CD14-positive monocyte (primary cell): ENCODE results near the gene FOLR1. TPM values are rescaled to one million over a fixed set of nuclear protein-coding genes. Genes with fewer than 3 reads are reported as not detected.
"Not testable (repeated sequence)": the region's sequence is repeated elsewhere in the genome, so short reads cannot be mapped to it uniquely, and the experiment has no call there.

Experiments used
- DNase-seq, 3 donors: peaks; one replicate each; pipeline ENCODE4 v3.0.0-alpha.2; 2011 to 2022
- H2AFZ ChIP-seq: 2 replicates; pipeline ENCODE4 v1.6.0; 2012; ENCODE audit warnings: mild to moderate bottlenecking, low read depth, low read length, inconsistent platforms; ENCODE audit not compliant: insufficient read depth, poor library complexity, severe bottlenecking
- H3K27ac ChIP-seq, 2 donors: 1 replicate in 1 of 2; 2 replicates in 1 of 2; pipeline ENCODE4 v1.5.1; 2012 to 2013; ENCODE audit warnings: low read length in 2 of 2, control low read depth in 1 of 2, inconsistent platforms in 1 of 2, low read depth in 1 of 2, mild to moderate bottlenecking in 1 of 2
- H3K27me3 ChIP-seq, 2 donors: one replicate each; pipeline versions ENCODE4 v1.6.0 to v1.6.1; 2011 to 2013; ENCODE audit warnings: low read length in 2 of 2; ENCODE audit not compliant: control insufficient read depth in 2 of 2, insufficient read depth in 2 of 2
- H3K36me3 ChIP-seq, 2 donors: replicated peaks in 1 of 2; 1 replicate in 1 of 2; 2 replicates in 1 of 2; pipeline versions ENCODE4 v1.5.1 to v1.6.1; 2012 to 2013; ENCODE audit warnings: low read length in 2 of 2, control low read depth in 1 of 2, inconsistent platforms in 1 of 2, mild to moderate bottlenecking in 1 of 2; ENCODE audit not compliant: insufficient read depth in 2 of 2, control insufficient read depth in 1 of 2
- H3K4me1 ChIP-seq, 2 donors: 1 replicate in 1 of 2; 2 replicates in 1 of 2; pipeline versions ENCODE4 v1.5.1 to v1.6.1; 2012 to 2013; ENCODE audit warnings: low read length in 2 of 2, control low read depth in 1 of 2, inconsistent platforms in 1 of 2, mild to moderate bottlenecking in 1 of 2, moderate library complexity in 1 of 2; ENCODE audit not compliant: insufficient read depth in 2 of 2, control insufficient read depth in 1 of 2
- H3K4me2 ChIP-seq: replicated peaks from 2 replicates; pipeline ENCODE3; 2012; ENCODE audit warnings: low read length, moderate library complexity, mild to moderate bottlenecking; ENCODE audit not compliant: poor library complexity, severe bottlenecking; ENCODE audit errors: extremely low read depth
- H3K4me3 ChIP-seq, 3 experiments: fragments of 200-600 bp in 1 of 3; sonication (generic) in 1 of 3; replicated peaks in 1 of 3; 1 replicate in 2 of 3; 2 replicates in 1 of 3; pipeline ENCODE4 v1.5.1; 2011 to 2013; ENCODE audit warnings: low read length in 3 of 3, mild to moderate bottlenecking in 3 of 3, control low read depth in 2 of 3, low read depth in 2 of 3, inconsistent platforms in 1 of 3, moderate library complexity in 1 of 3
- H3K79me2 ChIP-seq: 2 replicates; pipeline ENCODE4 v1.6.0; 2012; ENCODE audit warnings: mild to moderate bottlenecking, control low read depth, inconsistent platforms, low read length, moderate library complexity; ENCODE audit not compliant: insufficient read depth
- H3K9ac ChIP-seq: 2 replicates; pipeline ENCODE4 v1.6.0; 2017; ENCODE audit warnings: low read length, mild to moderate bottlenecking; ENCODE audit not compliant: insufficient read depth, poor library complexity, severe bottlenecking
- H3K9me3 ChIP-seq, 2 donors: replicated peaks in 1 of 2; 1 replicate in 1 of 2; 2 replicates in 1 of 2; pipeline versions ENCODE4 v1.5.1 to v1.6.1; 2012 to 2013; ENCODE audit warnings: low read length in 2 of 2, control low read depth in 1 of 2; ENCODE audit not compliant: control insufficient read depth in 1 of 2, insufficient read depth in 1 of 2
- H4K20me1 ChIP-seq: 2 replicates; pipeline ENCODE4 v1.6.0; 2012; ENCODE audit warnings: mild to moderate bottlenecking, low read length, control low read depth, moderate library complexity; ENCODE audit not compliant: insufficient read depth
- H3K27ac Mint-ChIP-seq, 7 donors: one replicate each; pipeline ENCODE4 v1.8.0; 2020; ENCODE audit warnings: mild to moderate bottlenecking in 7 of 7, mixed read lengths in 7 of 7, moderate library complexity in 6 of 7, inconsistent platforms in 2 of 7
- H3K27me3 Mint-ChIP-seq, 3 donors: one replicate each; pipeline ENCODE4 v1.8.0; 2021 to 2022; ENCODE audit warnings: low read depth in 3 of 3, mild to moderate bottlenecking in 3 of 3, mixed read lengths in 3 of 3, moderate library complexity in 3 of 3, inconsistent platforms in 1 of 3
- H3K36me3 Mint-ChIP-seq, 2 donors: one replicate each; pipeline ENCODE4 v1.8.0; 2020; ENCODE audit warnings: mixed read lengths in 2 of 2, inconsistent platforms in 1 of 2, mild to moderate bottlenecking in 1 of 2
- H3K4me1 Mint-ChIP-seq: one replicate; pipeline ENCODE4 v1.8.0; 2020; ENCODE audit warnings: mild to moderate bottlenecking, mixed read lengths
- H3K4me3 Mint-ChIP-seq, 2 donors: one replicate each; pipeline ENCODE4 v1.8.0; 2020; ENCODE audit warnings: mild to moderate bottlenecking in 2 of 2, mixed read lengths in 2 of 2, moderate library complexity in 1 of 2
- H3K9me3 Mint-ChIP-seq, 7 donors: one replicate each; pipeline ENCODE4 v1.8.0; 2020 to 2022; ENCODE audit warnings: mixed read lengths in 7 of 7, mild to moderate bottlenecking in 6 of 7, moderate library complexity in 6 of 7, inconsistent platforms in 2 of 7
- CTCF ChIP-seq: fragments of 200-600 bp; IDR thresholded peaks from one replicate; pipeline ENCODE4 v1.8.0; 2022; ENCODE audit warnings: antibody characterized with exemption, mild to moderate bottlenecking
- WGBS: methylation state at CpG from one replicate; pipeline ENCODE4 v1.1.5; 2013; ENCODE audit warnings: missing lambda C conversion rate; ENCODE audit not compliant: insufficient coverage; 5-methylcytosine and 5-hydroxymethylcytosine counted together
- intact Hi-C, 2 donors: fragments of 100-400 bp; cut with micrococcal nuclease; formaldehyde crosslinking; loops; one replicate each; pipeline versions ENCODE4 v1.15.0 to v1.15.1; 2023
- polyA minus RNA-seq: library from RNA; depleted of rRNA, polyadenylated mRNA; stranded (reverse); fragments of >200 nt; gene quantifications from 2 replicates; pipeline ENCODE4 v1.2.3, GENCODE V29; 2012
- polyA plus RNA-seq, 3 donors: library from polyadenylated mRNA; depleted of rRNA in 1 of 3; unstranded in 2 of 3; stranded (reverse) in 1 of 3; fragments of 300-500 nt in 2 of 3; fragments of >200 nt in 1 of 3; fragmentation: Illumina TruSeq in 2 of 3; gene quantifications; 1 replicate in 2 of 3; 2 replicates in 1 of 3; pipeline ENCODE4 v1.2.3, GENCODE V29; 2012 to 2021
- total RNA-seq, 12 experiments: library from RNA in 1 of 12; stranded (reverse) in 1 of 12; fragments of 120-200 nt in 1 of 12; gene quantifications; one replicate each; pipeline ENCODE4 v1.2.4 and lab custom pipeline; 2013 to 2026; ENCODE audit warnings: mixed read lengths in 6 of 12, inconsistent platforms in 1 of 12

Gene FOLR1
- total RNA-seq (2013) = not detected
- polyA plus RNA-seq (not detected), polyA minus RNA-seq (not detected in 2 replicates), total RNA-seq (lab: John Stamatoyannopoulos, UW) (0 to 0.45 (median 0) reads per million in 11 experiments)

GRCh38 chr11:72191961-72192381 lies at the start of gene FOLR1:
TSS of gene FOLR1 (plus strand) at chr11:72192140. CDS start at chr11:72192174, 34 bp downstream.
- DNase-seq = no peak
- H2AFZ ChIP-seq = no peak within 1 kb of the TSS
- no peaks in the 10 kb centered on the region for H3K36me3 ChIP-seq
- no peak within 1 kb of the TSS for H3K9ac ChIP-seq
- no peaks in the 10 kb centered on the region for H3K4me1 ChIP-seq
- H3K4me1 Mint-ChIP-seq = no peaks in the 10 kb centered on the region
- H3K27ac Mint-ChIP-seq = no peak within 1 kb of the TSS
- H3K27me3 ChIP-seq = no peaks in the 10 kb centered on the region
- H3K4me3 ChIP-seq = no peak within 1 kb of the TSS
- no peaks in the 10 kb centered on the region for H3K9me3 ChIP-seq
- peaks cover 0 to 2% (median 0%) of the 10 kb centered on the region in 7 donors for H3K9me3 Mint-ChIP-seq
- no peaks in the 10 kb centered on the region for H3K36me3 Mint-ChIP-seq
- no peak within 1 kb of the TSS for H3K4me3 Mint-ChIP-seq
- H3K79me2 ChIP-seq = no peaks in the 10 kb centered on the region
- H3K27ac ChIP-seq = no peak within 1 kb of the TSS
- peaks cover 0 to 6% (median 3%) of the 10 kb centered on the region in 3 donors for H3K27me3 Mint-ChIP-seq
- H4K20me1 ChIP-seq = no peaks in the 10 kb centered on the region
- intact Hi-C loops = no loop called here
- TF ChIP-seq CTCF = no peak
- WGBS = 92% methylated on average over 3 of the region's 5 CpGs
- no peak within 1 kb of the TSS for H3K4me2 ChIP-seq

GRCh38 chr11:72142543-72142942 lies 49.4 kb upstream of the FOLR1 start:
- not testable (repeated sequence) for H3K4me3 Mint-ChIP-seq, H3K4me2 ChIP-seq, H4K20me1 ChIP-seq, H2AFZ ChIP-seq, H3K27me3 Mint-ChIP-seq, H3K9me3 ChIP-seq, DNase-seq, H3K27me3 ChIP-seq, H3K9ac ChIP-seq, H3K9me3 Mint-ChIP-seq, H3K4me3 ChIP-seq
- intact Hi-C loops = loop anchor here in 1 of 2 donors (5.0 kb wide), 1 partner anchor 40 kb away; the partner anchor contains the start of gene LAMTOR1
- Mint-ChIP-seq H3K36me3 (peaks cover 36 to 48% of the 10 kb centered on the region in 2 donors), H3K27ac (peak overlapping the region in 6 of 7 donors; percentile 53 to 85 (median 74)), H3K4me1 (peaks cover 55% of the 10 kb centered on the region)
- peaks cover 25% of the 10 kb centered on the region for H3K79me2 ChIP-seq
- peaks cover 38 to 42% of the 10 kb centered on the region in 2 donors for H3K36me3 ChIP-seq
- peak overlapping the region in 1 of 2 donors; percentile 55 for H3K27ac ChIP-seq
- H3K4me1 ChIP-seq = peaks cover 56 to 61% of the 10 kb centered on the region in 2 donors
- WGBS = no CpG with 5 or more reads among the region's 1 CpG
